Astrocyte of the cerebellum (primary cell): ENCODE measurements around the gene TREML2.

Experiments used
- DNase-seq: peaks from one replicate; pipeline ENCODE4 v3.0.0-alpha.2; 2011; ENCODE audit warnings: low read depth
- H3K4me3 ChIP-seq: 2 replicates; pipeline ENCODE4 v1.5.1; 2011; ENCODE audit warnings: mild to moderate bottlenecking, low read depth, low read length, moderate library complexity
- in situ Hi-C: cut with HindIII; loops from 2 replicates; pipeline ENCODE4 v1.10.0; 2017; ENCODE audit warnings: low sequenced_read_pairs
- TF ChIP-seq, protein P1 (sequence below): IDR thresholded peaks from 2 replicates; pipeline ENCODE4 v1.5.1; 2012; ENCODE audit warnings: low read length, low read depth, moderate library complexity, mild to moderate bottlenecking; ENCODE audit errors: missing control alignments

Gene TREML2

DNA sequence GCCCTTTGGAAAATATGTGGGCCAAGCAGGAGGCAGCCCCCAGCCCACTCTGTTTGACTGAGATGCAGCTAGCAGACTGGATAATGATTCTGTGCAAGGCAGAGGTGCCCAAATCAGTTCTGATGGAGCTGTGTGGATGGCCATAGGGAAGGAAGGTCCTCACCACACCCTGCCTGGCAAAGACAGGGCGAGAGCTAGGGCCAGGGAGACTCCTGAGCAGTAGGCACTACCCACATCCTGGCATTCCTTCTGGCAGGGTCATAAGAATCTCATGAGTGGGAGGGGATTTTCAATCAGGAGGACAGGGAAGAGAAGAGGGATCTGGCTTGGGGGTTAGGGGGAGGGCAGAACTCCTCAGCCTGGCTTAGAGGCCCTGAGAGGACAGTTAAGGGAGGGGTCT is 19.4 kb downstream of the TREML2 start:
- TF ChIP-seq, protein P1, sequence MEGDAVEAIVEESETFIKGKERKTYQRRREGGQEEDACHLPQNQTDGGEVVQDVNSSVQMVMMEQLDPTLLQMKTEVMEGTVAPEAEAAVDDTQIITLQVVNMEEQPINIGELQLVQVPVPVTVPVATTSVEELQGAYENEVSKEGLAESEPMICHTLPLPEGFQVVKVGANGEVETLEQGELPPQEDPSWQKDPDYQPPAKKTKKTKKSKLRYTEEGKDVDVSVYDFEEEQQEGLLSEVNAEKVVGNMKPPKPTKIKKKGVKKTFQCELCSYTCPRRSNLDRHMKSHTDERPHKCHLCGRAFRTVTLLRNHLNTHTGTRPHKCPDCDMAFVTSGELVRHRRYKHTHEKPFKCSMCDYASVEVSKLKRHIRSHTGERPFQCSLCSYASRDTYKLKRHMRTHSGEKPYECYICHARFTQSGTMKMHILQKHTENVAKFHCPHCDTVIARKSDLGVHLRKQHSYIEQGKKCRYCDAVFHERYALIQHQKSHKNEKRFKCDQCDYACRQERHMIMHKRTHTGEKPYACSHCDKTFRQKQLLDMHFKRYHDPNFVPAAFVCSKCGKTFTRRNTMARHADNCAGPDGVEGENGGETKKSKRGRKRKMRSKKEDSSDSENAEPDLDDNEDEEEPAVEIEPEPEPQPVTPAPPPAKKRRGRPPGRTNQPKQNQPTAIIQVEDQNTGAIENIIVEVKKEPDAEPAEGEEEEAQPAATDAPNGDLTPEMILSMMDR, result no peak
- DNase-seq, result no peak
- in situ Hi-C loops, result no loop called here
- no peak overlapping the region for H3K4me3 ChIP-seq

DNA sequence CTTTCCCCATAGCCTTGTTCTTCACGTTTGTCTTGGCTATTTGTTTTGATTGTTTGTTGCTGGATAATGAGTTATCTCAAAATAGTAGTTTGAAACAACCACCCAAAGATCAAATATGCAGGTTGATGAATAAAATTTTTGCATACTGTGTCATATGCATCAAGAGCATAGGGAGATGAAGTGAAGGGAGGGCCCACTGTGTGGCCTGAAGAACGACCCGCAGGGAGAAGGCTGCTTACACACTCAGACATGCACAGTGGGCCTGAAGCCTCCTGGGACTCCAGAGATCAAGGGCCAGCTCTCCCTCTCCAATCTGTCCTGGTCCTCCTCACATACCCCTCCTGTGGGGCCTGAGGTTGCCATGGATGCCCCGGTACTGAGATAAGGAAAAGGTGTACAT is 21.8 kb downstream of the TREML2 start:
- H3K4me3 ChIP-seq, result no peak overlapping the region
- TF ChIP-seq, protein P1, result no peak
- in situ Hi-C loops, result loop anchor here (5.0 kb wide), 1 partner anchor 43 kb away; no protein-coding TSS in a partner anchor
- DNase-seq, result no peak

DNA sequence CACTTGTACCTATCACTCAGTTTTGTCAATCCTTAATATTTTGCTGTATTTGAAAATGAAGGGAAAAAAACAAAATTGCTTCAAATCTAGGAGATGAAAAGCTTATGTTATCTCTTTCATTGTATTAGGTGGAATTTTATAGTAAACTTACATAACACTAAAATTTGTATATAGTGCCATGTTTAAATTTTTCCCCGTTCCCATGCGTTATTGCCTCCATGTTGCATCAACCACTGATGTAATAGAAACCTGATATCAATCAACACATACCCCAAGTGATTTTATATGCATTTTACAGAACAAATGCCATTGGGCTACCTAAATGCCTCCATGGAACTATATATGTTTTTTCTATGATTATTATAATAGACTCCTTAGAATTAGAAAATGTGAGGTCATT is 23.3 kb downstream of the TREML2 start:
- no peak for DNase-seq
- H3K4me3 ChIP-seq, result no peak overlapping the region
- in situ Hi-C loops, result loop anchor here (5.0 kb wide), 1 partner anchor 45 kb away; no protein-coding TSS in a partner anchor
- TF ChIP-seq, protein P1, result no peak

DNA sequence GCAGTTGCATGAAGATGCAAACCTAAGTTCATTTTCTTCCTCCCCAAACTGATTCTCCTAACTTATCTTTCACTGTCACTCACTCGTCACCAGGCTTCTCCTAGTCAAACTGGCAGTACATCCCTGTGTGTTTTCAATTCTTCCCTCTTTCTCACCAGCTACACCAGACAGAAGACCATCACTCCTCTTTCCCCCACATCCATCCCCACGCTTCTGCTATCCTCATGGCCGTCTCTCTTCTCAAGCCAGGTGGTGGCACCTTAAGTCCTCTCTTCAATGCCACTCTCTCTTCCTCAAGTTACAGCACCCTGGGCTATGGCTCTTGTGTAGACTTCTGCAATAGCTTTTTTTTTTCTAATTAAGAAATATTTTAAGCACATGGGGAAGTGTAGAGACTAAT is 23.7 kb downstream of the TREML2 start:
- TF ChIP-seq, protein P1, result no peak
- in situ Hi-C loops, result loop anchor here (5.0 kb wide), 1 partner anchor 45 kb away; no protein-coding TSS in a partner anchor

DNA sequence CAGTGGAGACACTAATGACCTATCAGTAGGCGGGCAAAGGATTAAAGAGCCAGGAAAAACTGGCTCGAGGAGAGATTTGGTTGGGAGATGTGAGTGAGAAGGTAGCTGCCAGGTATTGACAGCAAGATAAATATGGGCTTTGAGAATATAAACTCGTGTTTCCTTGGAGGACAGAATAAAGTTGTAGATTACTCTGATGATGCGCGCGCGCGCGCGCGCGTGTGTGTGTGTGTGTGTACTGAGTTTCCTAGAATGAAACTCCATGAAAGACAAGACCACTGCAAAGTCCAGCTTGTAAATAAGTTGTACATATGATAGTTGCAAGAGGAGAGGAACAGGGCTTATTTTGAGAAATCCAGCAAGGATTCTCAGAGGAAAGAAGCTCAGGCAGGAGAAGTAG is 24.8 kb downstream of the TREML2 start:
- H3K4me3 ChIP-seq, result no peak overlapping the region
- no peak for DNase-seq
- in situ Hi-C loops, result loop anchor here (5.0 kb wide), 1 partner anchor 46 kb away; no protein-coding TSS in a partner anchor
- TF ChIP-seq, protein P1, result no peak

More for the DNA sequence above, 23.7 kb downstream of the TREML2 start:
- no peak for DNase-seq
- H3K4me3 ChIP-seq, result no peak overlapping the region

DNA sequence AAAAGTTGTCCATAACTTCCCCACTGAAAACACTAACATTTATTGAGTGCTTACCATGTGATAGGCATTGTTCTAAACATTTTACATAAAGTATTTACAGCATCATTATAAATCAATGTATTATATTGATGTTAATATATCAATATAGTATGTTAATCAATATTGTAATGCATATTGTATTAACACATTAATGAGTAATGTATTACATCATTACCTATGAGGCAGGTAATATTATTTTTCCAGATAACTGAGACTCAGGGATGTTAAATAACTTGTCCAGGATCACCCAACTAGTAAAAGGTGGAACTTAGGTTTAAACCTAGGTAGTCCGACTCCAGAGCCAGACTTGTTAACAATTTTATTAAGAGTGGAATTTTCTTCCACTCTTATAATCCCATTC is 25.9 kb downstream of the TREML2 start:
- H3K4me3 ChIP-seq, result no peak overlapping the region
- in situ Hi-C loops, result loop anchor here (5.0 kb wide), 1 partner anchor 47 kb away; no protein-coding TSS in a partner anchor
- TF ChIP-seq, protein P1, result no peak
- DNase-seq, result no peak
